H1 (cell line): ENCODE data around the gene C20orf202. TPM values are rescaled to one million over a fixed set of nuclear protein-coding genes. Genes with fewer than 3 reads are reported as not detected.

Experiments used
- CTCF ChIA-PET: fragments of 300-600 bp; sonication (Branson Sonifier 250); formaldehyde crosslinking; loops from one replicate; lab custom pipeline; 2021; ENCODE audit not compliant: partially characterized antibody; lab: Charles Lee
- POLR2A ChIA-PET: fragments of 300-600 bp; sonication (Branson Sonifier 250); formaldehyde crosslinking; loops from one replicate; lab custom pipeline; 2021; ENCODE audit warnings: inconsistent platforms; ENCODE audit not compliant: partially characterized antibody; lab: Charles Lee
- DNase-seq, 2 experiments: peaks; one replicate each; pipeline versions ENCODE4 v3.0.0 to v3.0.0-alpha.2; 2010 to 2022; ENCODE audit warnings: low spot score in 2 of 2, low read depth in 1 of 2, mixed read lengths in 1 of 2
- FAIRE-seq: peaks from 2 replicates; lab custom pipeline; 2011; peaks lifted over from hg19 to GRCh38; lab: Jason Lieb, UNC
- H2AFZ ChIP-seq: 2 replicates; pipeline ENCODE4 v1.8.1; 2012; ENCODE audit warnings: low read length, inconsistent platforms
- H2AK5ac ChIP-seq: 2 replicates; pipeline ENCODE4 v1.6.1; 2013; ENCODE audit warnings: low read depth, low read length
- H2BK120ac ChIP-seq: replicated peaks from 2 replicates; pipeline ENCODE3; 2013; ENCODE audit warnings: low read depth, low read length, inconsistent platforms
- H2BK12ac ChIP-seq: 2 replicates; pipeline ENCODE4 v1.6.1; 2013; ENCODE audit warnings: low read depth, low read length
- H2BK15ac ChIP-seq: 2 replicates; pipeline ENCODE4 v1.6.1; 2013; ENCODE audit warnings: low read length
- H2BK20ac ChIP-seq: 2 replicates; pipeline ENCODE4 v1.6.1; 2013; ENCODE audit warnings: low read length
- H2BK5ac ChIP-seq: 2 replicates; pipeline ENCODE4 v1.6.1; 2013; ENCODE audit warnings: low read depth, low read length
- H3K14ac ChIP-seq: 2 replicates; pipeline ENCODE4 v1.6.1; 2013; ENCODE audit warnings: inconsistent platforms; ENCODE audit not compliant: insufficient read length
- H3K18ac ChIP-seq: 2 replicates; pipeline ENCODE4 v1.6.1; 2013; ENCODE audit warnings: low read length; ENCODE audit errors: extremely low read depth
- H3K23ac ChIP-seq: 2 replicates; pipeline ENCODE4 v1.6.1; 2013; ENCODE audit warnings: inconsistent platforms; ENCODE audit not compliant: insufficient read length
- H3K23me2 ChIP-seq: 2 replicates; pipeline ENCODE4 v1.6.1; 2013; ENCODE audit warnings: low read depth, low read length
- H3K27ac ChIP-seq: 2 replicates; pipeline ENCODE4 v1.6.1; 2011; ENCODE audit warnings: low read depth, low read length, inconsistent platforms
- H3K27me3 ChIP-seq, 4 experiments: replicated peaks in 1 of 4; 1 replicate in 1 of 4; 2 replicates in 3 of 4; pipeline versions ENCODE4 v1.6.1 to v1.8.1; 2011 to 2013; ENCODE audit warnings: low read length in 3 of 4, mild to moderate bottlenecking in 3 of 4, inconsistent platforms in 2 of 4, mixed read lengths in 2 of 4, moderate library complexity in 1 of 4; ENCODE audit not compliant: control insufficient read depth in 3 of 4, insufficient read depth in 3 of 4; ENCODE audit errors: extremely low read depth in 1 of 4
- H3K36me3 ChIP-seq, 4 experiments: 2 replicates each; pipeline versions ENCODE4 v1.6.1 to v1.8.1; 2011 to 2013; ENCODE audit warnings: mild to moderate bottlenecking in 4 of 4, low read length in 3 of 4, moderate library complexity in 2 of 4, control low read depth in 1 of 4, inconsistent platforms in 1 of 4; ENCODE audit not compliant: insufficient read depth in 4 of 4, control insufficient read depth in 2 of 4
- H3K4ac ChIP-seq: replicated peaks from 2 replicates; pipeline ENCODE3; 2013; ENCODE audit warnings: low read length, low read depth, mixed read lengths, inconsistent platforms; ENCODE audit not compliant: insufficient read length
- H3K4me1 ChIP-seq, 4 experiments: replicated peaks in 1 of 4; 1 replicate in 1 of 4; 2 replicates in 3 of 4; pipeline versions ENCODE4 v1.6.1 to v1.8.1; 2011 to 2013; ENCODE audit warnings: low read length in 3 of 4, inconsistent platforms in 2 of 4, mixed read lengths in 1 of 4; ENCODE audit not compliant: insufficient read depth in 4 of 4, control insufficient read depth in 3 of 4
- H3K4me2 ChIP-seq, 2 experiments: 2 replicates each; pipeline versions ENCODE4 v1.6.1 to v1.8.1; 2011 to 2013; ENCODE audit warnings: low read depth in 2 of 2, low read length in 2 of 2, control low read depth in 1 of 2, inconsistent platforms in 1 of 2, mild to moderate bottlenecking in 1 of 2; ENCODE audit not compliant: insufficient read depth in 1 of 2
- H3K4me3 ChIP-seq, 4 experiments: fragments of 200-600, 300-600 bp in 1 of 4; sonication (generic), shearing (Covaris generic), sonication (Bioruptor Twin) in 1 of 4; 2 replicates each; pipeline versions ENCODE4 v1.5.1 to v1.8.1; 2011 to 2016; ENCODE audit warnings: low read length in 4 of 4, low read depth in 3 of 4, control low read depth in 2 of 4, inconsistent platforms in 2 of 4, mild to moderate bottlenecking in 2 of 4, mixed read lengths in 1 of 4, moderate library complexity in 1 of 4; ENCODE audit not compliant: insufficient read depth in 2 of 4; ENCODE audit errors: extremely low read depth in 1 of 4
- H3K56ac ChIP-seq: replicated peaks from 2 replicates; pipeline ENCODE3; 2013; ENCODE audit warnings: low read depth, mild to moderate bottlenecking, mixed read lengths, low read length, inconsistent platforms; ENCODE audit not compliant: insufficient read length
- H3K79me1 ChIP-seq: 2 replicates; pipeline ENCODE4 v1.6.1; 2013; ENCODE audit warnings: low read depth, low read length, control low read depth
- H3K79me2 ChIP-seq, 2 experiments: 2 replicates each; pipeline versions ENCODE4 v1.6.1 to v1.8.1; 2012 to 2013; ENCODE audit warnings: low read length in 2 of 2, mild to moderate bottlenecking in 2 of 2, inconsistent platforms in 1 of 2; ENCODE audit not compliant: insufficient read depth in 2 of 2, control insufficient read depth in 1 of 2
- H3K9ac ChIP-seq, 4 experiments: replicated peaks in 1 of 4; 1 replicate in 1 of 4; 2 replicates in 3 of 4; pipeline versions ENCODE4 v1.6.1 to v1.8.1; 2011 to 2013; ENCODE audit warnings: low read depth in 3 of 4, low read length in 3 of 4, control low read depth in 2 of 4, mild to moderate bottlenecking in 2 of 4, moderate library complexity in 2 of 4, inconsistent platforms in 1 of 4; ENCODE audit errors: extremely low read depth in 1 of 4
- H3K9me3 ChIP-seq, 2 experiments: 2 replicates each; pipeline versions ENCODE4 v1.6.1 to v1.8.1; 2012 to 2013; ENCODE audit warnings: mild to moderate bottlenecking in 2 of 2, moderate library complexity in 2 of 2, control low read depth in 1 of 2, inconsistent platforms in 1 of 2, low read depth in 1 of 2, low read length in 1 of 2, mixed read lengths in 1 of 2; ENCODE audit not compliant: insufficient read depth in 2 of 2
- H4K20me1 ChIP-seq, 2 experiments: replicated peaks in 1 of 2; 2 replicates each; pipeline versions ENCODE3 to v1.8.1; 2011 to 2013; ENCODE audit warnings: inconsistent platforms in 2 of 2, low read length in 2 of 2, mild to moderate bottlenecking in 1 of 2; ENCODE audit not compliant: insufficient read depth in 2 of 2, control insufficient read depth in 1 of 2
- H4K5ac ChIP-seq: 2 replicates; pipeline ENCODE4 v1.6.1; 2013; ENCODE audit warnings: low read length, low read depth, mixed read lengths, inconsistent platforms; ENCODE audit not compliant: insufficient read length
- H4K8ac ChIP-seq: 2 replicates; pipeline ENCODE4 v1.8.0; 2013; ENCODE audit warnings: mild to moderate bottlenecking, moderate library complexity, low read length, inconsistent platforms; ENCODE audit not compliant: insufficient read depth; ENCODE audit errors: extremely low read depth
- H4K91ac ChIP-seq: replicated peaks from 2 replicates; pipeline ENCODE3; 2013; ENCODE audit warnings: low read length, mixed read lengths, inconsistent platforms; ENCODE audit not compliant: insufficient read length
- CBX8 ChIP-seq: fragments of 300-800, 300-1000 bp; sonication (generic); IDR thresholded peaks from 2 replicates; pipeline ENCODE4 v1.7.1; 2016; ENCODE audit warnings: low read depth, low read length, borderline replicate concordance
- EZH2 ChIP-seq: fragments of 200-600 bp; sonication (generic); IDR thresholded peaks from 2 replicates; pipeline ENCODE4 v1.7.1; 2012; ENCODE audit warnings: low read depth, mild to moderate bottlenecking, moderate library complexity, low read length, inconsistent platforms; ENCODE audit not compliant: severe bottlenecking
- GTF2F1 ChIP-seq: IDR thresholded peaks from 2 replicates; pipeline ENCODE4 v1.6.1; 2012; ENCODE audit warnings: low read depth, low read length, improper control_type of control experiment, borderline replicate concordance
- HDAC2 ChIP-seq, 2 experiments: fragments of 300-600 bp in 1 of 2; sonication (generic) in 1 of 2; IDR thresholded peaks; 2 replicates each; pipeline ENCODE4 v1.6.1; 2011 to 2012; ENCODE audit warnings: low read depth in 2 of 2, low read length in 2 of 2, mild to moderate bottlenecking in 2 of 2, moderate library complexity in 2 of 2, borderline replicate concordance in 1 of 2, inconsistent platforms in 1 of 2
- NANOG ChIP-seq: IDR thresholded peaks from 2 replicates; pipeline ENCODE4 v1.6.1; 2011; ENCODE audit warnings: low read length, low read depth, mild to moderate bottlenecking, inconsistent platforms; ENCODE audit not compliant: insufficient read depth, poor library complexity, severe bottlenecking
- RNF2 ChIP-seq: fragments of 200-900, 300-1000 bp; sonication (generic); IDR thresholded peaks from 2 replicates; pipeline ENCODE4 v1.7.1; 2016; ENCODE audit warnings: borderline replicate concordance, low read depth, mild to moderate bottlenecking, antibody characterized with exemption, low read length; ENCODE audit not compliant: poor library complexity, severe bottlenecking; ENCODE audit errors: missing control alignments
- RXRA ChIP-seq: IDR thresholded peaks from 2 replicates; pipeline ENCODE4 v1.6.1; 2011; ENCODE audit warnings: low read depth, mild to moderate bottlenecking, low read length, moderate library complexity; ENCODE audit not compliant: insufficient read depth
- TAF7 ChIP-seq: optimal IDR thresholded peaks from 2 replicates; pipeline ENCODE3; 2011; ENCODE audit warnings: low read depth, mild to moderate bottlenecking, inconsistent platforms, low read length, moderate library complexity, borderline replicate concordance
- WGBS, 2 experiments: shearing (Covaris generic) in 1 of 2; methylation state at CpG; one replicate each; pipeline versions ENCODE4 v1.1.6 to v1.1.7; 2013 to 2015; ENCODE audit warnings: low lambda C conversion rate in 2 of 2, mixed read lengths in 2 of 2, inconsistent platforms in 1 of 2, low coverage in 1 of 2, missing lambda C conversion rate in 1 of 2; ENCODE audit not compliant: insufficient replicate concordance in 2 of 2, insufficient coverage in 1 of 2, insufficient read length in 1 of 2; ENCODE audit errors: extremely low coverage in 1 of 2, missing lambda C conversion rate in 1 of 2; 5-methylcytosine and 5-hydroxymethylcytosine counted together
- polyA plus RNA-seq, 7 experiments: library from polyadenylated mRNA; depleted of rRNA in 3 of 7; stranded (reverse) in 5 of 7; unstranded in 2 of 7; fragments of >200 nt in 5 of 7; fragments of 200-250 nt in 2 of 7; gene quantifications; 1 replicate in 5 of 7; 2 replicates in 1 of 7; 4 replicates in 1 of 7; pipeline versions ENCODE4 v1.2.1 to v1.2.3, GENCODE V29; 2011 to 2013; ENCODE audit warnings: missing spikeins in 2 of 7, mixed read lengths in 2 of 7
- total RNA-seq: library from RNA; stranded (reverse); fragmentation: NEBNext Ultra II Directional; extraction: Animal tissue kit (Norgen Biotek cat#: 25700); gene quantifications from 2 replicates; pipeline ENCODE4 v1.2.1, GENCODE V29; 2021

Gene C20orf202
- total and polyA plus RNA-seq, 2 of the 8 experiments (the other 6 are each of a cell fraction or from before 2014, with no cell fraction given): 0.12 TPM; not detected in 1

- ChIA-PET POLR2A (no interaction called here), CTCF (interaction anchor here (1.9 kb wide), 1 partner anchor 14 kb away, joined by 6 read pairs; no protein-coding TSS in a partner anchor)
- Histone ChIP-seq H3K4me3 (no peak overlapping the region), H3K4ac (no peak overlapping the region), H2BK20ac (no peak overlapping the region), H3K23me2 (no peaks in the 10 kb centered on the region), H3K36me3 (no peaks in the 10 kb centered on the region), H2BK5ac (no peak overlapping the region), H2BK15ac (no peak overlapping the region), H4K20me1 (no peaks in the 10 kb centered on the region), H3K9ac (no peak overlapping the region), H3K79me2 (no peaks in the 10 kb centered on the region), H4K5ac (no peak overlapping the region), H3K27me3 (no peaks in the 10 kb centered on the region; a peak in 1 of 7 replicates), H2AK5ac (no peak overlapping the region), H3K27ac (no peak overlapping the region), H4K8ac (no peak overlapping the region), H3K23ac (no peak overlapping the region), H3K4me2 (no peak overlapping the region), H3K9me3 (no peaks in the 10 kb centered on the region), H2BK12ac (no peak overlapping the region), H3K79me1 (no peaks in the 10 kb centered on the region; the same call in 1 of the 2 replicates), H4K91ac (no peak overlapping the region), H3K4me1 (no peaks in the 10 kb centered on the region), H3K18ac (no peak overlapping the region), H2AFZ (no peak overlapping the region), H2BK120ac (no peak overlapping the region), H3K14ac (no peak overlapping the region), H3K56ac (no peak overlapping the region)
- DNase-seq (no peak), FAIRE-seq (no peak)
- TF ChIP-seq RXRA: no peak
- no peak for TF ChIP-seq RNF2
- no peak for TF ChIP-seq TAF7
- no peak for TF ChIP-seq HDAC2 (IDR thresholded peaks at IDR 0.05; ENCODE audit: borderline replicate concordance in 1 of 2, low read depth in 2 of 2, low read length in 2 of 2)
- TF ChIP-seq NANOG: no peak
- no peak for TF ChIP-seq EZH2
- no peak for TF ChIP-seq CBX8
- TF ChIP-seq GTF2F1: no peak
- 88% methylated on average over 1 of the region's 1 CpG; no CpG with 5 or more reads in 1 of the 2 experiments for WGBS, 2 experiments
Observed at GRCh38 chr20:1195226-1195625, 8.0 kb upstream of the C20orf202 start.
